AG04450 (cell line): ENCODE results near the gene PPP1R14D. TPM values are rescaled to one million over a fixed set of nuclear protein-coding genes. Genes with fewer than 3 reads are reported as not detected.

ENCODE experiments used
- CTCF ChIA-PET: fragments of 300-600, 350-600 bp; formaldehyde crosslinking; extraction: SDS; loops from one replicate; lab custom pipeline; 2022; ENCODE audit warnings: antibody characterized with exemption, inconsistent platforms; lab: Charles Lee
- POLR2A ChIA-PET: fragments of 350-600 bp; formaldehyde crosslinking; extraction: SDS; loops from one replicate; lab custom pipeline; 2021; ENCODE audit warnings: antibody characterized with exemption, inconsistent platforms; lab: Yijun Ruan, JAX
- DNase-seq: peaks from one replicate; pipeline ENCODE4 v3.0.0-alpha.2; 2011; ENCODE audit warnings: low read depth, low spot score
- H3K27ac ChIP-seq: one replicate; pipeline ENCODE4 v1.5.1; 2012; ENCODE audit warnings: low read depth, low read length, control low read depth
- H3K27me3 ChIP-seq: one replicate; pipeline ENCODE4 v1.6.0; 2012; ENCODE audit warnings: low read length; ENCODE audit not compliant: control insufficient read depth, insufficient read depth
- H3K4me3 ChIP-seq: 2 replicates; pipeline ENCODE4 v1.5.1; 2011; ENCODE audit warnings: mild to moderate bottlenecking, low read depth, low read length, control low read depth
- H3K9me3 ChIP-seq: 2 replicates; pipeline ENCODE4 v1.5.1; 2012; ENCODE audit warnings: low read length; ENCODE audit not compliant: control insufficient read depth, insufficient read depth
- CTCF ChIP-seq: IDR thresholded peaks from 2 replicates; pipeline ENCODE4 v1.5.1; 2011; ENCODE audit warnings: low read depth, low read length, control low read depth, inconsistent platforms
- polyA plus RNA-seq: library from polyadenylated mRNA; depleted of rRNA; stranded (reverse); fragments of >200 nt; gene quantifications from 2 replicates; pipeline ENCODE4 v1.2.3, GENCODE V29; 2011

Gene PPP1R14D
- polyA plus RNA-seq, 1 experiment = not detected

- Histone ChIP-seq H3K9me3 (no peaks in the 10 kb centered on the region), H3K27me3 (peaks cover 33% of the 10 kb centered on the region), H3K27ac (no peak within 1 kb of the TSS), H3K4me3 (peak within 1 kb of the TSS; percentile 39)
- CTCF ChIA-PET = interaction anchor here (0.9 to 1.5 kb wide), 3 partner anchors 11 to 14 kb away, joined by 3 to 8 read pairs (median 4); no protein-coding TSS in a partner anchor
- no peak for DNase-seq
- TF ChIP-seq CTCF = no peak
- POLR2A ChIA-PET = interaction anchor here (0.6 kb wide), 1 partner anchor 110 kb away, joined by 3 read pairs; no protein-coding TSS in a partner anchor
Observed at GRCh38 chr15:40843885-40844695, 15.6 kb upstream of the PPP1R14D start, which contains the start of gene SPINT1. TSS of gene SPINT1 (plus strand) at chr15:40844048. CDS start at chr15:40844555, 507 bp downstream.

- no peak overlapping the region for H3K27ac ChIP-seq
- no peak for DNase-seq
- H3K27me3 ChIP-seq = peaks cover 33% of the 10 kb centered on the region
- CTCF ChIA-PET = interaction anchor here (0.9 to 1.5 kb wide), 4 partner anchors 10 to 15 kb away, joined by 3 to 8 read pairs (median 4); no protein-coding TSS in a partner anchor
- no peak for TF ChIP-seq CTCF
- no peak overlapping the region for H3K4me3 ChIP-seq
- no peaks in the 10 kb centered on the region for H3K9me3 ChIP-seq
- POLR2A ChIA-PET = interaction anchor here (0.6 kb wide), 1 partner anchor 109 kb away, joined by 3 read pairs; no protein-coding TSS in a partner anchor
Observed at GRCh38 chr15:40843261-40843884, 14.9 kb upstream of the PPP1R14D start.

DNA sequence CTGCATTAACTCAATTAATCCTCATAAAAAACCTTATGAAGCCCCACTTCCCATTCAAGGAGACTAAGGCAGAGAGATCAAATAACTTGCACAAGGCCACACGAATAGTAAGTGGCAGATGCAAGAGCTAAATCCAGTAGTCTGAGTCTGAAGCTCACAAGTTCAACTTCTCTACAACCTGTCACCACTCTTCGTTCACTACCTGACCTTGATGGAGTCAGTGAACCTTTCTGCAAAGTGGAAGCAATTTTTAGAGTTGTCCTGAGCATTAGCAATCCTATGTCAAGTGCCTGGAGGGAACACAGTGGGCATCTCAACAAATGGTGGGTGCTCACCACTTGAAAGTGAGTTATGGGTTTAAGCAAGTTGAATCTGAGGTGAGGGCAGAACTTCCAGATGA, 13.2 kb upstream of the PPP1R14D start:
- Histone ChIP-seq H3K27ac (no peak overlapping the region), H3K27me3 (peaks cover 30% of the 10 kb centered on the region), H3K4me3 (no peak overlapping the region), H3K9me3 (no peaks in the 10 kb centered on the region)
- POLR2A ChIA-PET = interaction anchor here (1.0 kb wide), 1 partner anchor 98 kb away, joined by 6 read pairs; no protein-coding TSS in a partner anchor
- no peak for TF ChIP-seq CTCF
- CTCF ChIA-PET = interaction anchor here (6.0 kb wide), 1 partner anchor 16 kb away, joined by 39 read pairs; no protein-coding TSS in a partner anchor
- DNase-seq = no peak

DNA sequence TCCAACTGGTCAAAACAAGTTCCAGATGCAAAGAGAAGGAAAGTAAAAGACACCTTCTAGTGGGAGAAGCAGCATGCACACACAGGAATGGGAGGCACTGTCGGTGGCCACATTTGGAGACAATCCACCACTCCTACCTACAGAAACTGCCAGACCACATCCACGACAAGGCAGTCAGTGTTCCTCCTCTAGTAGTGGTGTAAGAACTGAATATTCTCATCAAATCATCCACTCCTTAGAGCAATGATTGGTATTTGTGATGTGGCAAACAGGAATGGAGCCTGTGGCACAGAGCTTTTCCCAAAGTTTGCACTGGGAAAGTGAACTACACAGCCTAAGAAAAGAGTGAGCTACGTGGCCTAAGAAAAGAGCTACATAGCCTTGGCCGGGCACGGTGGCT, 10.2 kb upstream of the PPP1R14D start:
- Histone ChIP-seq H3K9me3 (no peaks in the 10 kb centered on the region), H3K4me3 (no peak overlapping the region), H3K27ac (peak overlapping the region; percentile 39), H3K27me3 (peaks cover 15% of the 10 kb centered on the region)
- POLR2A ChIA-PET = no interaction called here
- TF ChIP-seq CTCF = no peak
- CTCF ChIA-PET = interaction anchor here (1.0 to 6.0 kb wide), 4 partner anchors 19 to 274 kb away, joined by 3 to 39 read pairs (median 4); partner anchors contain the start of genes CCDC32 and VPS18
- no peak for DNase-seq
